Measurements from ENCODE around the gene GBP1.

DNA sequence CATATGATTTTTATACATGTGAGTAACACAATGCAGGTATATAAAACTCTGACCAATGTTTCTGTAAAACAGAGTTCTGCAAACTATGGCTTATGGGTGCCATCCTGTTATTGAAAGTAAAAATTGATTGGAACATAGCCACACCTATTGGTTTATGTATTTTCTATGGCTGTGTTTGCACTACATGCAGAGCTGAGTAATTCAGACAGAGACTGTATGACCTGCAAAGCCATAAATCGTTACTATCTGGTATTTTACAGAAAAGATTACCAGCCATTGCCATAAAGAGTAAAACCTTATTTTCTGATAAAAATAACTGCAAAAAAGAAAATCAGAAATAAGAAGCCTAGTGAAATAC is 13.1 kb downstream of the GBP1 start:
- TF ChIP-seq, protein P1, sequence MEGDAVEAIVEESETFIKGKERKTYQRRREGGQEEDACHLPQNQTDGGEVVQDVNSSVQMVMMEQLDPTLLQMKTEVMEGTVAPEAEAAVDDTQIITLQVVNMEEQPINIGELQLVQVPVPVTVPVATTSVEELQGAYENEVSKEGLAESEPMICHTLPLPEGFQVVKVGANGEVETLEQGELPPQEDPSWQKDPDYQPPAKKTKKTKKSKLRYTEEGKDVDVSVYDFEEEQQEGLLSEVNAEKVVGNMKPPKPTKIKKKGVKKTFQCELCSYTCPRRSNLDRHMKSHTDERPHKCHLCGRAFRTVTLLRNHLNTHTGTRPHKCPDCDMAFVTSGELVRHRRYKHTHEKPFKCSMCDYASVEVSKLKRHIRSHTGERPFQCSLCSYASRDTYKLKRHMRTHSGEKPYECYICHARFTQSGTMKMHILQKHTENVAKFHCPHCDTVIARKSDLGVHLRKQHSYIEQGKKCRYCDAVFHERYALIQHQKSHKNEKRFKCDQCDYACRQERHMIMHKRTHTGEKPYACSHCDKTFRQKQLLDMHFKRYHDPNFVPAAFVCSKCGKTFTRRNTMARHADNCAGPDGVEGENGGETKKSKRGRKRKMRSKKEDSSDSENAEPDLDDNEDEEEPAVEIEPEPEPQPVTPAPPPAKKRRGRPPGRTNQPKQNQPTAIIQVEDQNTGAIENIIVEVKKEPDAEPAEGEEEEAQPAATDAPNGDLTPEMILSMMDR (IDR thresholded peaks at IDR 0.05; ENCODE audit: extremely low read depth in 1 of 2, insufficient read depth in 1 of 2, low read depth in 1 of 2, low read length in 2 of 2): no peak
- TF ChIP-seq FOS (IDR thresholded peaks at IDR 0.05; ENCODE audit: borderline replicate concordance, insufficient read depth, low read length) (no peak), GATA2 (IDR thresholded peaks at IDR 0.05; ENCODE audit: insufficient read depth, insufficient read length, low read depth, low read length) (no peak), JUN (IDR thresholded peaks at IDR 0.05; ENCODE audit: borderline replicate concordance, insufficient read depth, insufficient read length, low read depth) (no peak), EZH2 (IDR thresholded peaks at IDR 0.05; ENCODE audit: borderline replicate concordance, low read depth, low read length, severe bottlenecking) (no peak), POLR2AphosphoS5 (IDR thresholded peaks at IDR 0.05; ENCODE audit: insufficient read depth, low read depth, low read length) (no peak)

Data from endothelial cell of umbilical vein (primary cell).